ENCODE results near the gene NT5C1A.

GRCh38 chr1:39711104-39711965, 39.4 kb upstream of the NT5C1A start:
- TF ChIP-seq CTCF (IDR thresholded peaks at IDR 0.05) (no peak), ZFX (IDR thresholded peaks at IDR 0.05; ENCODE audit: borderline replicate concordance) (no peak)

Measured in 22Rv1 (cell line).